SK-N-MC (cell line): ENCODE measurements around the gene TKFC.

Source experiments
- DNase-seq: peaks from one replicate; pipeline ENCODE4 v3.0.0-alpha.2; 2011; ENCODE audit warnings: low read depth, low spot score
- H3K27ac ChIP-seq: fragments of 200-600 bp; sonication (generic); 2 replicates; pipeline ENCODE4 v1.5.1; 2016; ENCODE audit warnings: mixed run types
- H3K36me3 ChIP-seq: fragments of 200-600 bp; sonication (generic); 2 replicates; pipeline ENCODE4 v1.6.1; 2017; ENCODE audit warnings: antibody characterized with exemption, low read length, mixed read lengths; ENCODE audit not compliant: insufficient read depth
- H3K4me3 ChIP-seq: fragments of 200-600 bp; sonication (generic); 2 replicates; pipeline ENCODE4 v1.5.1; 2016
- H3K9ac ChIP-seq: fragments of 200-600 bp; sonication (generic); 2 replicates; pipeline ENCODE4 v1.8.0; 2017; ENCODE audit warnings: mixed run types, mixed read lengths; ENCODE audit not compliant: insufficient read length
- H3K9me3 ChIP-seq: fragments of 200-600 bp; sonication (generic); 2 replicates; pipeline ENCODE4 v1.6.1; 2017; ENCODE audit warnings: low read depth, mild to moderate bottlenecking, antibody characterized with exemption, low read length, moderate library complexity, mixed read lengths
- EZH2 ChIP-seq: fragments of 200-600 bp; sonication (generic); IDR thresholded peaks from one replicate; pipeline ENCODE4 v1.6.1; 2017; ENCODE audit warnings: antibody characterized with exemption
- FOXP2 ChIP-seq: optimal IDR thresholded peaks from 2 replicates; pipeline ENCODE3; 2011; ENCODE audit warnings: mild to moderate bottlenecking, moderate library complexity; ENCODE audit not compliant: insufficient read depth; ENCODE audit errors: extremely low read length, control extremely low read depth
- POLR2AphosphoS5 ChIP-seq: IDR thresholded peaks from 2 replicates; pipeline ENCODE4 v1.6.1; 2012; ENCODE audit warnings: mild to moderate bottlenecking, low read depth, low read length, borderline replicate concordance

Gene TKFC

GRCh38 chr11:61345170-61345610 lies 12.2 kb downstream of the TKFC start:
- TF ChIP-seq FOXP2: no peak
- no peak for TF ChIP-seq POLR2AphosphoS5
- TF ChIP-seq EZH2: no peak
- no peaks in the 10 kb centered on the region for H3K9me3 ChIP-seq
- no peak overlapping the region for H3K4me3 ChIP-seq
- DNase-seq: no peak
- H3K27ac ChIP-seq: no peak overlapping the region
- no peak overlapping the region for H3K9ac ChIP-seq
- H3K36me3 ChIP-seq: no peaks in the 10 kb centered on the region; the same call in 1 of the 2 replicates

- no peak overlapping the region for H3K4me3 ChIP-seq
Observed at GRCh38 chr11:61345954-61346843, 13.2 kb downstream of the TKFC start.

DNA sequence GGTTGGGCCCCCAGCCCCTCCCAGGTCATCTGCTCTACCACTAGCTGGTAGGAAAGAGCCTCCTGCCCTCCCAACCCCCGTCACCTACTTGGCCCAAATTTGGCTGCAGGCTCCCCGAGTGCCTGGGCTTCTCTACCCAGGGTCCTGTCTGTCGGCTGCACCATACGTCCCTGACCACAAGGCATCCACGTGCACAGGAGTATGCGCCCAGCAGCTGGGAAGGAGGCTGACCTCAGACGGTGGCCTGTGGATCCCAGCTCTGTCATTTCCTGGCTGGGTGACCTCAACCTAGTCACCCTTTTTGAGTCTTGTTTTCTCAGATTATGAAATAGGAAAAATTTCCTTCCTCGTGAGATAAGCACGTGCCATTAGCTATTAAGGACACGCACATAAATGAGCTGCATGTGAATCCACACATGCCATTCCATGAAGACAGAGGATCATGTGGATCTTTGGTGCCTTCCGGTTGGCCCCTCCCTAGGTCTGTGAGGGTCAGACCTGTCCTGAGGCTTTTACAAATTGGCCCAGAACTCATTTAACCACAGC lies 15.0 kb downstream of the TKFC start:
- H3K4me3 ChIP-seq: no peak overlapping the region
- H3K36me3 ChIP-seq: peaks cover 5% of the 10 kb centered on the region
- H3K9ac ChIP-seq: no peak overlapping the region
- no peak for TF ChIP-seq POLR2AphosphoS5
- no peak for TF ChIP-seq EZH2
- no peak for DNase-seq
- H3K27ac ChIP-seq: no peak overlapping the region
- H3K9me3 ChIP-seq: no peaks in the 10 kb centered on the region

More at GRCh38 chr11:61345954-61346843, 13.2 kb downstream of the TKFC start:
- no peak for TF ChIP-seq POLR2AphosphoS5
- no peak for TF ChIP-seq EZH2
- no peak for TF ChIP-seq FOXP2
- Histone ChIP-seq H3K27ac (no peak overlapping the region), H3K9ac (no peak overlapping the region), H3K36me3 (no peaks in the 10 kb centered on the region; the same call in 1 of the 2 replicates), H3K9me3 (no peaks in the 10 kb centered on the region)
- DNase-seq: no peak

GRCh38 chr11:61349189-61349751 lies 16.2 kb downstream of the TKFC start:
- TF ChIP-seq EZH2 (no peak), POLR2AphosphoS5 (no peak), FOXP2 (no peak)
- Histone ChIP-seq H3K36me3 (peaks cover 8% of the 10 kb centered on the region), H3K27ac (no peak overlapping the region)

DNA sequence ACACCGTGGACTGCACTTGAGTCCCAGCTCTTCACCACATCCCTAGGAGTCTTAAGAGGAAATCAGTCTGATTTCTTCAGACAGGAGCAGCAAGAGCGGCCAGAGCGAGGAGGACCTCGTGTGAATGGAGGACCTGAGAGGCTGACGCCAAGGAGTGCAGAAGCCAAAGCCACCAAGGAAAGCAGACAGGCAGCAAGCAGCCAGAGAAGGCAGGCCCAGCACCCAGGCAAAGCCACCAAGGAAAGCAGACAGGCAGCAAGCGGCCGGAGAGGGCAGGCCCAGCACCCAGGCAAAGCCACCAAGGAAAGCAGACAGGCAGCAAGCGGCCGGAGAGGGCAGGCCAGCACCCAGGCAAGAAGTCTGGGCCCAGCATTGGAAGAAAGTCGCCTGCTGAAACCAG lies 16.9 kb downstream of the TKFC start:
- H3K36me3 ChIP-seq: peaks cover 8% of the 10 kb centered on the region
- no peak for TF ChIP-seq FOXP2
- no peak for TF ChIP-seq EZH2
- no peak for TF ChIP-seq POLR2AphosphoS5
- H3K27ac ChIP-seq: no peak overlapping the region
- H3K4me3 ChIP-seq: no peak overlapping the region
- H3K9me3 ChIP-seq: no peaks in the 10 kb centered on the region
- no peak overlapping the region for H3K9ac ChIP-seq
- DNase-seq: no peak

More at GRCh38 chr11:61349189-61349751, 16.2 kb downstream of the TKFC start:
- no peak overlapping the region for H3K4me3 ChIP-seq
- H3K9me3 ChIP-seq: no peaks in the 10 kb centered on the region
- no peak overlapping the region for H3K9ac ChIP-seq
- no peak for DNase-seq

- DNase-seq: no peak
- Histone ChIP-seq H3K27ac (no peak overlapping the region), H3K9me3 (no peaks in the 10 kb centered on the region), H3K36me3 (peaks cover 8% of the 10 kb centered on the region), H3K9ac (no peak overlapping the region), H3K4me3 (no peak overlapping the region)
- TF ChIP-seq FOXP2: no peak
Observed at GRCh38 chr11:61350336-61350735, 17.3 kb downstream of the TKFC start.

DNA sequence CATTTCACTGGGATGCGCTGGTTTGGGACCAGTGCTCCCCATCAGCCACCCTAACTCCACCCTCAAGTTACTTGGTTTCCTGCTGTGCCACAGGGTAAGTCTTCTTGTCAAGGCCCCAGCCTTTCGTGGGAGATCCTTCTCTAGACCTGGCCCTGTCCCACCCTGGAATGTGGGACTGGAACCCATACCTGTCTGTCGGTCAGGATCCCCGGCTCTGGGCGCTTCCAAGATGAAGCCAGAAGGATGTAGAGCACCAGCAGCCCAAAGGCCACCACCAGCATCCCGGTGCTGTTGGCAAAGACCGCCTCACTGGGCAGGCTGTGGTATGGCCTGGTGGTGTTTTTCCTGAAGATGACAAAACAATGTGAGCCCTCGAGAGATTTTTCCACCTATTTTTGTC lies 17.8 kb downstream of the TKFC start:
- Histone ChIP-seq H3K36me3 (peaks cover 8% of the 10 kb centered on the region), H3K4me3 (no peak overlapping the region), H3K9ac (no peak overlapping the region), H3K9me3 (no peaks in the 10 kb centered on the region), H3K27ac (no peak overlapping the region)
- no peak for TF ChIP-seq POLR2AphosphoS5
- no peak for TF ChIP-seq EZH2
- TF ChIP-seq FOXP2: no peak
- DNase-seq: no peak

DNA sequence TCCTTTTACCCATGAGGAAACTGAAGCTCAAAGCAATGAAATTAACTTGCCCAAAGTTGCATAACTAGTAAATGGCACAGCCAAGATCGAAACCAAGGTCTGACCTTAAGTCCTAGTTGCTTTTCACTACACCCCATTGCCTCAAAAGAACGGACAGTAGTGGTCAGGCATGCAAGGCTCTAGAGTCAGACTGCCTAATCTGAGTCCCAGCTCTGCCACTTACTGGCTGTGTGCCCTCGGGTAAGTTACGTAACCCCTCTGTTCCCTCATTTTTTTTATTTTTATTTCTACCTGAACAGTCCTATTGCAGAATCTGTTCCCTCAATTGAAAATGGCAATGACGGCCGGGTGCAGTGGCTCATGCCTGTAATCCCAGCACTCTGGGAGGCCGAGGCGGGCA lies 19.0 kb downstream of the TKFC start:
- Histone ChIP-seq H3K27ac (no peak overlapping the region), H3K9me3 (no peaks in the 10 kb centered on the region), H3K9ac (no peak overlapping the region), H3K36me3 (peaks cover 8% of the 10 kb centered on the region), H3K4me3 (no peak overlapping the region)
- DNase-seq: no peak
- no peak for TF ChIP-seq EZH2
- TF ChIP-seq POLR2AphosphoS5: no peak
- TF ChIP-seq FOXP2: no peak
